22Rv1 (cell line): ENCODE measurements around the gene ATF2.

Experiments used
- CTCF ChIP-seq: fragments of 450-650 bp; IDR thresholded peaks from 2 replicates; pipeline ENCODE4 v1.5.1; 2017; ENCODE audit warnings: mild to moderate bottlenecking
- ZFX ChIP-seq: fragments of 450-650 bp; IDR thresholded peaks from 2 replicates; pipeline ENCODE4 v1.6.1; 2017; ENCODE audit warnings: antibody characterized with exemption, borderline replicate concordance

- TF ChIP-seq CTCF (no peak), ZFX (no peak)
Observed at GRCh38 chr2:175154661-175155082, 13.3 kb downstream of the ATF2 start.
